Left colon (tissue), 2 donors: ENCODE data around the gene PDE4A. TPM values are rescaled to one million over a fixed set of nuclear protein-coding genes. Genes with fewer than 3 reads are reported as not detected.
"Not testable (repeated sequence)": the region's sequence is repeated elsewhere in the genome, so short reads cannot be mapped to it uniquely, and the experiment has no call there.

Source experiments
- ATAC-seq: fragments of 200-7000 bp; cut with Tn5 transposase; one replicate; pipeline ENCODE4 v1.9.1; 2020; ENCODE audit warnings: mild to moderate bottlenecking, moderate library complexity
- DNase-seq, 2 donors: peaks; one replicate each; pipeline ENCODE4 v3.0.0-alpha.2; 2020
- intact Hi-C, 2 donors: fragments of 100-400 bp; cut with DNase I in 1 of 2; cut with micrococcal nuclease in 1 of 2; formaldehyde crosslinking; loops; one replicate each; pipeline versions ENCODE4 v1.11.2 to v1.14.0; 2022; cut with DNase I, micrococcal nuclease
- total RNA-seq, 2 donors: library from RNA; stranded (reverse); fragmentation: NEBNext Ultra II Directional; extraction: Animal tissue kit (Norgen Biotek cat#: 25700); gene quantifications; one replicate each; pipeline ENCODE4 v1.2.1, GENCODE V29; 2021
- donor health status: DM: no; HTN: no; CAD: no.
- donor health status: DM: yes; HTN: yes; CAD: no.

PDE4A gene
- total RNA-seq, 2 donors from 2014 or later, result 13.8 to 14.3 TPM

DNA sequence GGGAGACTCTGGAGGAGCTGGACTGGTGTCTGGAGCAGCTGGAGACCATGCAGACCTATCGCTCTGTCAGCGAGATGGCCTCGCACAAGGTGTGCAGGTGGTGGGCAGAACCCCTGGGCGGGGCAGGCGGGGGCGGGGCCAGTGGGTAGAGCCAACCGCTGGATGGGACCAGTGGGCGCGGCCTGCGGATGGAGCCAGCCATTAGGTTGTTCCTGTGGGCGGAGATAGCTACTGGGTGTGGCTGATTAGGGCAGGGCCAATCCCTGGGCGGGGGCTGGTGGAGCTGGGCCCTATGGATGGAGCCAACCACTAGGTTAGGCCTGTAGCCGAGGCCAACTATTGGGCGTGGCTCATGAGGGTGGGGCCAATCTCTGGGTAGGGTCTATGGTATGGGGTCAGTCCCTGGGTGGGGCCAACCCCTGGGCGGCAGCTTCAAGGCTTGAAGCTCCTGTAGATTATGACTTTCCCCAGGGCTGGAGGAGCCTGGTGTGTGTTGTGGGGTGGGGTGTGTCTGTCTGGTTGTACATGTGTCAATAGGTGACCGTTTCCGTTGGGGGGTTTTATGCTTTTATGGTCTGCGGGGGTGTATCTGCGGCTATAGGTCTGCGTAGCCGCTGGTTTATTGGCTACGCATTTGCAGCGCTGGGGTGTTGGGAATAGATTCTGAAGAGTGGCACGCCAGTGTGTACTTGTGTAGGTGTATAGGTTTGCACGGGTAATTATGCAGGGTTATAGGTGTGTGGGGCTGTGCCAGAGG is 30.7 kb downstream of the PDE4A start:
- ATAC-seq, result peak; percentile 78
- peak; percentile 95 to 96 for DNase-seq
- intact Hi-C loops, result no loop called here

DNA sequence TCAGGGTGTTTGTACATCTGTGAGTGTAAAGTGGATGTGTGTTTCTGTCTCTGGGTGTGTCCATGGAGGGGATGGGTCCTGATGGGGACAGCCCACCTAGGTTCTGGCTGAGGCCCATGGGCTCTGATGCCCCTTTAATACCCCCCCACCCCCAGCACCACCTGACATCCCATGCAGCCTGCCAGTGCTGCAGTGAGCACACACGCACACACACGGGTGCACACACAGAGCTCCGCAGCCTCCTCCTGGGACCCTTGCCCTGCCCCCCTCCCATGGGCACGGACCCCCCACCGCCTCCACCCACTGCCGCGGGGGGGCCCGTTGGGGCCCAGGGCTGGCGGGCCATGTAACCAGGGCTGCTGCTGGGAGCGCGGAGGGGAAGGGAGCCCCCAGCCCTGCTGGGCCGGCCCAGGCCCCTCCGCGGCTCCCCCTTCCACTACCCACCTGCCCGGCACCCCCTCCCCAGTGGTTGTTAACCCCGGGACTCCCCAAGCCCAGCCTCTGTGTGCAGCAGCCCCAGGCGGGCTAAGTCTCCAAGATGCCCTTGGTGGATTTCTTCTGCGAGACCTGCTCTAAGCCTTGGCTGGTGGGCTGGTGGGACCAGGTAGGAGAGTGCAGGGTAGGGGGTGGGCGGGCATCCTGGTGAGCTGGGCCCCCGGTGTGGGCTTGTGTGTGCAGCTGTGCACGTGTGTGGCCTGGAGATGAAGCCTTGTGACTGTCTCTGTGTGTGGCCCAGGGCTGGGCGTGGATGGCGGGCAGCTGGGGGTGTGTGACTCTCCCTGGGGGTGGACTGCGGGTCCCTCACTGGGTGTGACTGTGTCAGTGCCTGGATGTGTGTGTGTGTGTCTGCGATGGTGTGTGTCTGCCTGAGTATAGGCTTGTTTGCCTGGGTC is 32.6 kb downstream of the PDE4A start:
- DNase-seq (no peak), ATAC-seq (no peak)
- intact Hi-C loops, result no loop called here

DNA sequence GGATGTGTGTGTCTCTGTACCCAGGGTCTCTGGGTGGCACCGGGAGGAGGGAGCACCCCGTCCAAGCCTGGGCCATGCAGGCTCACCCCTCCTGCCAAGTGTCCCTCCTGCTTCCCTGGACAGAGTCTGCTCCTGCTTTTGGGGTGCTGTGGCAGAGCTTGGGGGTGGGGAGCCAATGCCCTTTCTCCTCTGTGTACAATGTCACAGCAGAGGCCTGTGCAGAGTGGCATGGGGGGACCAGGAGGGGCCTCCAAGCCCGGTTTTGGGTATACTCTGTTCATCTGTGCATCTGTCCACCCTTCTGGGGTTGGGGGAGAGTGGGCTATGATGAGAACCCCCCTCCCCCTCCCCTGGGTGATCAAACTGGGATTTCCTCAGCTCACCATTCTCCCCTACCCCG is 33.5 kb downstream of the PDE4A start:
- ATAC-seq, result no peak
- DNase-seq, result no peak
- intact Hi-C loops, result no loop called here

DNA sequence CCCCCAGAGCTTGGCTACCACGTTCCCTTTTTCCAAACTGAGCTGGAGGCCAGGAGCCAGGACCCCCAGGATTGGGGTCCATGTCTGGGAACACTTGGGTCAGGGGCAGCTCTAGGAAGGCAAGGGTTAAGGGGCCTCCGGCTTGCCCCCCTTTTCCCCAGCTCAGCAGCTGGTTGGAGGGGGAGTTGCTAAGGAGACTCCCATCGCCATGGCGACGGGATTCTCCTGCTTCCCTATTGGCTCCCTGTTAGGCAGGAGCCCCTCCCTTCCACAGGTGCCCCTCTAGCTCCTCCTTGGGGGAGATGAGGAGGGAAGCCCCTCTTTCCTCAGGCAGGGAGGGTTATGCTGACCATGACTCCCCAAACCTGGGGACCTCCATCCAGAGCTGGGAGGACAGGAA is 33.9 kb downstream of the PDE4A start:
- intact Hi-C loops, result no loop called here
- no peak for ATAC-seq
- DNase-seq, result no peak

DNA sequence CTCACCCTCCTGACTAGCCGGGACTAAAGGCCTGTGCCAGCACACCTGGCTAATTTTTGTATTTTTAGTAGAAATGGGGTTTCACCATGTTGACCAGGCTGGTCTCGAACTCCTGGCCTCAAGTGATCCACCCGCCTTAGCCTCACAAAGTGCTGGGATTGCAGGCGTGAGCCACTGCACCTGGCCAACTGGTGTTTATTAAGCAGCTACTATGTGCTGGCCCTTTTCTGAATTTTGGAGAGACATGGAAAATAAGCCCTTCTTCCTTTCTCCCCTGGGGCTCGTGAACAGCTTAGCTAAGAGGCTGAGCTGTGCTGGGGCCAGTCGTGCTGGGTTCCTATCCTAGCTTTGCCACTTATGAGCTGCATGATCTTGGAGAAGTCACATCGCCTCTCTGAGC is 38.4 kb downstream of the PDE4A start:
- intact Hi-C loops, result not testable (repeated sequence)

DNA sequence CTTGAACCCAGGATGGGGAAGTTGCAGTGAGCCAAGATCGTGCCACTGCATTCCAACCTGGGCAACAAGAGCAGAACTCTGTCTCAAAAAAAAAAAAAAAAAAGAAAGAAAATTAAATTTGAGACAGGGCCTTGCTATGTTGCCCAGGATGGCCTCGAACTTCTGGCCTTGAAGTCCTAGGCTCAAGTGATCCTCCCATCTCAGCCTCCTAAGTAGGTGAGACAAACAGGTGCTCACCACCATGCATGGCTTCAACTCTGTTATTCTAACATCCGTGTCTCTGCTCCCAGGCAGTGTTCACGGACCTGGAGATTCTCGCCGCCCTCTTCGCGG is 40.3 kb downstream of the PDE4A start:
- DNase-seq (no peak), ATAC-seq (no peak)
- intact Hi-C loops, result no loop called here

More for the DNA sequence above, 38.4 kb downstream of the PDE4A start:
- not testable (repeated sequence) for DNase-seq, ATAC-seq

DNA sequence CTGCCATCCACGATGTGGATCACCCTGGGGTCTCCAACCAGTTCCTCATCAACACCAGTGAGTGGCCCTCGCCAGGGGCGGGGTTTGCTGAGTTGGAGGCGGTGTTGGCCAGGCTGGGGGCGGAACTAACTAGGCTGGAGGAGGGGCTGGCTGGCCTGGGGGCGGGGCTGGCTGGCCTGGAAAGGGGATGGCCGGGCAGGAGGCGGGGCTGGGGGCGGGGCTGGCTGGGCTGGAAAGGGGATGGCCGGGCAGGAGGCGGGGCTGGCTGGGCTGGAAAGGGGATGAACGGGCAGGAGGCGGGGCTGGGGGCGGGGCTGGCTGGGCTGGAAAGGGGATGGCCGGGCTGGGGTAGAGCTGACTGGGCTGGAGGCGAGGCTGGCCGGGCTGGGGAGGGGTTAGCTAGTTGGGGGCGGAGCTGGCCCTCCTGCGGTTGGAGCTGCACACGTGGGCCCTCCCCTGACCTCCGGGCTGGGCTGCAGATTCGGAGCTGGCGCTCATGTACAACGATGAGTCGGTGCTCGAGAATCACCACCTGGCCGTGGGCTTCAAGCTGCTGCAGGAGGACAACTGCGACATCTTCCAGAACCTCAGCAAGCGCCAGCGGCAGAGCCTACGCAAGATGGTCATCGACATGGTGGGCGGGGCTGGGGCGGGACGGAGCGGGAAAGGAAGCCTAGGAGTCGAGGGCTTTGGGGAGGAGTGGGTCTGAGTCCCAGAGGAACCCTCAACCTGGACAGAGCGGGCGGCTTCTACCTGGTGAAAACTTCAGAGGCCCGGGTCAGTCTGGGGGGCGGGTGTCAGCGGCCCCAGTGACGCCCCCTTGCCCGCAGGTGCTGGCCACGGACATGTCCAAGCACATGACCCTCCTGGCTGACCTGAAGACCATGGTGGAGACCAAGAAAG is 41.0 kb downstream of the PDE4A start:
- intact Hi-C loops, result no loop called here
- peak; percentile 96 to 98 for DNase-seq
- ATAC-seq, result peak; percentile 96

DNA sequence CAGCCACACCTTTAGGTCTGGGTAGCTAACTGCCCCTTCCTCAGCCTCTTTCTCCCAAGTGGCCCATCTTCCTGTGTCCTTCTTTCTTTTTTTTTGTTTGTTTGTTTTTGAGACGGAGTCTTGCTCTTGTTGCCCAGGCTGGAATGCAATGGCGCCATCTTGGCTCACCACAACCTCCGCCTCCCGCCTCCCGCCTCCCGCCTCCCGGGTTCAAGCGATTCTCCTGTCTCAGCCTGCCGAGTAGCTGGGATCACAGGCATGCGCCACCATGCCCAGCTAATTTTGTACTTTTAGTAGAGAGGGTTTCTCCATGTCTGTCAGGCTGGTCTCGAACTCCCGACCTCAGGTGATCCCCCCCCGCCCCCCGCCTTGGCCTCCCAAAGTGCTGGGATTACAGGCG is 41.7 kb downstream of the PDE4A start:
- DNase-seq, intact Hi-C loops, ATAC-seq: not testable (repeated sequence)

DNA sequence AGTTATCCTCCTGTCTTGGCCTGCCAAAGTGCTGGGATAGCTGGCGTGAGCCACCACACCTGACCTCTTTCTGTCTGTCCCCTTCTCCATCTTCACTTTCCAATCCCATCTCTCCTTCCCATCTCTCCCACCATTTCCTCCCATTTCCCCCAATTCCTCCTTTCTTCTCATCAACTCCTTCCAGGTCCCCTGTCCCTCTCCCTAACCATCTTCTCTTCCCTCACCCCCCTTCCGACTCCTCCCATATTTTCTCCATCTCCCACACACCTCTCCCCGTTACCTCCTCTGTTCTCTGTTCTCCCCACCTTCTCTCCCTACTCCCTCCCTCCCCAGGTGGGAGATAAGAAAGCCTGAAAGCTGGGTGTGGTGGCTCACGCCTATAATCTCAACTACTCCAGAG is 42.2 kb downstream of the PDE4A start:
- DNase-seq (no peak), ATAC-seq (no peak)
- intact Hi-C loops, result no loop called here

DNA sequence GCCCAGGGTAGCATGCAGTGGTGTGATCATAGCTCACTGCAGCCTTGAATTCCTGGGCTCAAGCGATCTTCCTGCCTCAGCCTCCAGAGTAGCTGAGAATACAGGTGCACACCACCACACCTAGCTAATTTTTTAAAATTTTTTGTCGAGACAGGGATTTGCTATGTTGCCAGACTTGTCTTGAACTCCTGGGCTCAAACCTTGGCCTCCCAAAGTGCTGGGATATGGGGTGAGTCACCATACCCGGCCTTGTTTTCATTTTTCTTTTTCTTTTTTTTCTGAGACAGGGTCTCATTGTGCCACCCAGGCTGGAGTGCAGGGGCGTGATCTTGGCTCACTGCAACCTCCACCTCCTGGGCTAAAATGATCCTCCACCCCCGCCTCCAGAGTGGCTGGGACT is 44.1 kb downstream of the PDE4A start:
- DNase-seq, result no peak
- intact Hi-C loops, result no loop called here
- no peak for ATAC-seq

DNA sequence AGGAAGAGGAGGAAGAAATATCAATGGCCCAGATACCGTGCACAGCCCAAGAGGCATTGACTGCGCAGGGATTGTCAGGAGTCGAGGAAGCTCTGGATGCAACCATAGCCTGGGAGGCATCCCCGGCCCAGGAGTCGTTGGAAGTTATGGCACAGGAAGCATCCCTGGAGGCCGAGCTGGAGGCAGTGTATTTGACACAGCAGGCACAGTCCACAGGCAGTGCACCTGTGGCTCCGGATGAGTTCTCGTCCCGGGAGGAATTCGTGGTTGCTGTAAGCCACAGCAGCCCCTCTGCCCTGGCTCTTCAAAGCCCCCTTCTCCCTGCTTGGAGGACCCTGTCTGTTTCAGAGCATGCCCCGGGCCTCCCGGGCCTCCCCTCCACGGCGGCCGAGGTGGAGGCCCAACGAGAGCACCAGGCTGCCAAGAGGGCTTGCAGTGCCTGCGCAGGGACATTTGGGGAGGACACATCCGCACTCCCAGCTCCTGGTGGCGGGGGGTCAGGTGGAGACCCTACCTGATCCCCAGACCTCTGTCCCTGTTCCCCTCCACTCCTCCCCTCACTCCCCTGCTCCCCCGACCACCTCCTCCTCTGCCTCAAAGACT is 46.9 kb downstream of the PDE4A start:
- DNase-seq (no peak), ATAC-seq (no peak)
- intact Hi-C loops, result no loop called here

DNA sequence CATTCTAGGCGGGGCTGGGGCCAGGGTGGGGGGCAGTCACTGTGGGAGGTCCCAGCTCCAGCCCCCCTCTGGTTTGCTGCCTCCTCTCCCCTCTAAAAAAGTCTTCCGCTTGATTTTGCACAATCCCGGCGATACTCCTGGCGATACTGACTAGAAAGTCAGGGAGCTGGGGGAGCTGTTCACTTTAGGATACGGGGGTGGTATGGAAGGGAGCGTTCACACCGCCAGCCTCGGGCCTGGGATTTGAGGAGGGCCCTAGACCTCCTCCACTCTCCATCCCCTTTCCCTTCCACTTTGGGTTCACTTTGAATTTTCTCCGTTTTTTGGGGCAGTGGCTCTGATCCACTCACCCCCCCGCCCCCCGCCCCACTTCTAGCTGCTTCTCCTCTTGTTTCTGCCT is 47.8 kb downstream of the PDE4A start:
- ATAC-seq, result no peak
- intact Hi-C loops, result no loop called here
- no peak for DNase-seq

DNA sequence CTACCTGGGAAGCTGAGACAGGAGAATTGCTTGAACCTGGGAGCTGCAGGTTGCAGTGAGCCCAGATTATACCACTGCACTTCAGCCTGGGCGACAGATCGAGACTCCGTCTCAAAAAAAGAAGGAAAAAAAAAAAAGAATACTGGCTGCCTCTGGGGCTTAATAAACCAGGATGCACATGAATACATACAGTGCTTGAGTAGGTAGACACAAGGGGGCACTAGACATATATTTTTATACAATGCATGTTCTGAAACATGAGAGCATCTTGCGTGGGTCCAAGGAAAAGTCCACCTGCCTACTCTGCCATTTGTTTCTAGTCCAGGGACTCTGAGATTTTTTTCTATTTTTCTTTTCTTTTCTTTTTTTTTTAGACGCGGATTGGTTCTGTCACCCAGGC is 51.6 kb downstream of the PDE4A start:
- intact Hi-C loops, result loop anchor here in 1 of 2 donors (10.0 kb wide), 1 partner anchor 67 kb away; the partner anchor contains the start of gene CDC37
- DNase-seq (no peak), ATAC-seq (peak; percentile 61)

DNA sequence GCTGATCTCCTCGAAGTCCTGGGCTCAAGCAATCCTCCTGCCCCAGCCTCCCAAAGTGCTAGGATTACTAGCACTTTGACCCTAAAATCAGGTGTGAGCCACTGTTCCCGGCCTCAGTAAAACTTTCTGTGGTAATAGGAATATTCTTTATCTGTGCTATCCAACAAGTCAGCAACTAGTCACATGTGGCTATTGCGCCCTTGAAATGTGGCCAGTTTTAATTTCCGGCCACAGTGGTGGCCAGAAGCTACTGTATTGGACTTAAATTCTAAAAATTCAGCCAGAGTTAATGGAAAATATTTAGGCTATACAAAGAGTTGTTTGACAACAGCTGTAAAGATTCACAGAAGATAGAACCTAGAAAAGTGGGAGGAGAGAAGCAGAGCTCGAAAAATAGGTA is 52.9 kb downstream of the PDE4A start:
- no peak for ATAC-seq
- intact Hi-C loops, result loop anchor here in 1 of 2 donors (10.0 kb wide), 1 partner anchor 68 kb away; the partner anchor contains the start of gene CDC37
- DNase-seq, result no peak

DNA sequence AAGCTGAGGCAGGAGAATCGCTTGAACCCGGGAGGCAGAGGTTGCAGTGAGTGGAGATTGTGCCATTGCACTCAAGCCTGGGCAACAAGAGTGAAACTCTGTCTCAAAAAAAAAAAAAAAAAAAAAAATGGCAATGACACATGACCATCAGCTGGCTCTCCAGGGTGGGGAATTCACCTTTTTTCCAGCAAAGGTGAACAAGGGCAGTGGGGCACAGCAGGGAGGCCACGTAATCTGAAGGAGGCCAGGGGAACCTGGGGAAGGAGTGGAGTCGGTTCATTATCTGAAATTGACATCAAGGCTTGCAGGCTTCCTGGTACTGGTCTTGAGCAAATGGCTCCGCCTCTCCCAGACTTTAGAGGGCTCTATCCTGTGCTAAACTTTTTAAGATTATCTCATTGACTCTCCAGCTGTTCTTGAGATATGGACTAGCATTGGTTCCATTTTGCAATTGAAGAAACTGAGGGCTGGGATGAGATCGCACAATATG is 54.7 kb downstream of the PDE4A start:
- intact Hi-C loops, result loop anchor here in 1 of 2 donors (10.0 kb wide), 1 partner anchor 70 kb away; the partner anchor contains the start of gene CDC37
- DNase-seq, result no peak

DNA sequence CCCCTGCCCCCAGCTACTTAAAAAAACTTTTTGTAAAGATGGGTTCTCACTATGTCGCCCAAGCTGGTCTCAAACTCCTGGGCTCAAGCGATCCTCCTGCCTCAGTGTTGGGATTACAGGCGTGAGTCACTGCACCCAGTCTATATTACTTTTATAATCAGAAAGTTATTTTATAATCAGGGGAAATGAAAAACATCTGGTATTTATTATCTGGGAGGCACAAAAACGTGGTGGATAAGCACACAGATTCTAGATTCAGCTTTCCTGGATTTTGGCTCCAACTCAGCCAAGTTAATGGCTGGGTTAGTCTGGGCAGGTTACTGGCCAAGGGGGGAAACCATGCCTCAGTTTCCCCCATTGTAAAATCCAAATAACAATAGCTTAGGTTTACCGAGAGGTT is 58.1 kb downstream of the PDE4A start:
- intact Hi-C loops, result loop anchor here in 1 of 2 donors (10.0 kb wide), 1 partner anchor 74 kb away; the partner anchor contains the start of gene CDC37
- DNase-seq, result no peak
- ATAC-seq, result no peak

More for the DNA sequence above, 54.7 kb downstream of the PDE4A start:
- no peak for ATAC-seq

DNA sequence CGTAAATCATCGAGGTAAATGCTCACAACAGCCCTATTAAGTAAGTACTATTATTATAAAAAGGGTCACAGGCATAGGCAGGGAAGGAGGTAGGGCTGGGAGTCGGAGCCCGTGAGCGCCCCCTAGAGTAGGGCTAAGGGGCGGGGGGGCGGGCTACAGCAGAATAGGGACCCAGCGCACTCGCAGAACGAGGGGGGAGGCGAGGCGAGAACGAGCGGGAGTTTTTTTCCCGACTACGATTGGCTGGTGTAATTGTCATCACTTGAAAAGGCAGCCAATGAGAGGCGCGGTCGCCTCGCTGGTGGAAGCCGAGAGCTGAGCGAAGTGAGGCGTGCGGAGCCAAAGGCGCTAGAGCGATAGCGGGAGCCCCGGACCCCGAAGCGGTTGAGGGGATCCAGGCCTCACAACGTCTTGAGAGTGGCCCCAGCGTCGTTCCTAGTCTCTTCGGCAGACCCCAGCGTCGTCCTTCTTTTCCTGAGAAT is 58.6 kb downstream of the PDE4A start:
- ATAC-seq (peak; percentile 82), DNase-seq (peak; percentile 85 to 90)
- intact Hi-C loops, result loop anchor here in 1 of 2 donors (10.0 kb wide), 1 partner anchor 74 kb away; the partner anchor contains the start of gene CDC37

DNA sequence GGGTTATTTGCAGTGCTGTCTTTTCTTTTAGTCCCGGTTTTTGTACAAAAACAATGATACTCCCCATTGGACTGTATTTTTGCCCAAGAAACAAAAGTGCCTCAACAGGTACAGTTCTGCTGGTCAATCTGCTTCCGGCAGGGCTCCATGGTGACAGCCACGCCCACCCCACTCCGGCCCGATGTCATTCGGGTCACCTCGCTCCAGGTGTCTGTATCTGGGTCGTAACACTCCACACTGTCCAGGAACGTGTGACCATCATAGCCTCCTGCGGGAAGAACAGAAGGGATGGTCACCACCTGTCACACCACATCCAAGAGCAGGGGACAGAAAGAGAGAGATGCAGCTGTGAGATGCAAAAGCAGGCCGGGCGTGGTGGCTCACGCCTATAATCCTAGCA is 66.2 kb downstream of the PDE4A start:
- DNase-seq (no peak), ATAC-seq (no peak)
- intact Hi-C loops, result no loop called here
